NT2/D1 (cell line): ENCODE measurements around the gene MYLK.

Source experiments
- SUZ12 ChIP-seq: IDR thresholded peaks from 2 replicates; pipeline ENCODE4 v1.6.1; 2011; ENCODE audit not compliant: insufficient read length, insufficient read depth; ENCODE audit errors: extremely low read depth
- YY1 ChIP-seq: IDR thresholded peaks from 2 replicates; pipeline ENCODE4 v1.6.1; 2011; ENCODE audit not compliant: insufficient read length, insufficient read depth

DNA sequence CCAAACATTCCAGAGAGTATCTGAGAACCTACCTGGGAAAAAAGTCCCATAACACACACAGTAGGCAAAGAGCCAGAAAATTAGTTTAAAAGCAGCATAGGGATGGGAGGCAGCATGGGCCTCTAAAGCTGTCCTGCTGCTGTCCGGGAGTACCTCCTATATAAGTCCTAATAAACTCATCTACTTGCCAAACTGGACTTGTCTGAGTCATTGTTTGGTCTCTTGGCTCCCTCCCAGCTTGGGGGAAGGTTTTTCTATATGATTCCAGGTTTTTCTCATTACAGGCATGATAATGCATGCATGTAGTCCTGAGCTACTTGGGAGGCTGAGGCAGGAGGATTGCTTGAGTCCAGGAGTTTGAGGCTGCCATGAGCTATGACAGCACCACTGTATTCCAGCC, 281.8 kb downstream of the MYLK start:
- TF ChIP-seq YY1 (no peak), SUZ12 (no peak)
